Right lobe of liver (tissue), 6 donors: ENCODE measurements around the gene XAF1. TPM values are rescaled to one million over a fixed set of nuclear protein-coding genes. Genes with fewer than 3 reads are reported as not detected.

ENCODE experiments used
- ATAC-seq, 4 donors: fragments of 200-7000 bp; cut with Tn5 transposase; one replicate each; pipeline ENCODE4 v1.9.1; 2020; ENCODE audit warnings: mild to moderate bottlenecking in 4 of 4, moderate library complexity in 4 of 4
- DNase-seq, 3 donors: peaks; one replicate each; pipeline ENCODE4 v3.0.0-alpha.2; 2020
- H3K27ac ChIP-seq, 3 donors: fragments of 200-600 bp; one replicate each; pipeline ENCODE4 v1.8.0; 2022
- H3K27me3 ChIP-seq, 2 donors: fragments of 200-600 bp; one replicate each; pipeline ENCODE4 v1.8.0; 2022
- H3K36me3 ChIP-seq, 4 donors: fragments of 200-600 bp; sonication (generic) in 1 of 4; one replicate each; pipeline versions ENCODE4 v1.5.1 to v1.8.0; 2017 to 2022; ENCODE audit warnings: control low read depth in 1 of 4
- H3K4me1 ChIP-seq, 4 donors: fragments of 200-600 bp; sonication (generic) in 1 of 4; one replicate each; pipeline versions ENCODE4 v1.5.1 to v1.8.0; 2017 to 2022; ENCODE audit warnings: control low read depth in 1 of 4
- H3K4me3 ChIP-seq, 3 donors: fragments of 200-600 bp; one replicate each; pipeline ENCODE4 v1.8.0; 2022
- H3K9me3 ChIP-seq, 4 donors: fragments of 200-600 bp; sonication (generic) in 1 of 4; one replicate each; pipeline versions ENCODE4 v1.5.1 to v1.8.0; 2017 to 2022; ENCODE audit warnings: control low read depth in 1 of 4
- POLR2A ChIP-seq: fragments of 450-650 bp; IDR thresholded peaks from one replicate; pipeline ENCODE4 v1.6.1; 2017; ENCODE audit warnings: antibody characterized with exemption, mild to moderate bottlenecking
- WGBS: methylation state at CpG from one replicate; pipeline ENCODE4 v1.1.6; 2018; ENCODE audit warnings: low coverage, low lambda C conversion rate; ENCODE audit not compliant: insufficient coverage; ENCODE audit errors: missing lambda C conversion rate; 5-methylcytosine and 5-hydroxymethylcytosine counted together
- intact Hi-C, 2 donors: fragments of 100-400 bp; cut with DNase I; formaldehyde crosslinking; loops; one replicate each; pipeline versions ENCODE4 v1.11.2 to v1.14.1; 2022
- total RNA-seq, 6 experiments: library from RNA; depleted of rRNA in 2 of 6; stranded (reverse); fragments of >200 nt in 2 of 6; fragmentation: NEBNext Ultra II Directional in 3 of 6; extraction: Animal tissue kit (Norgen Biotek cat#: 25700) in 3 of 6; gene quantifications; one replicate each; pipeline versions ENCODE4 v1.1.0 to v1.2.4, GENCODE V29; 2016 to 2023
- TF ChIP-seq, protein P1 (sequence below), 4 donors: fragments of 200-600 bp in 3 of 4; fragments of 450-650 bp in 1 of 4; IDR thresholded peaks; one replicate each; pipeline versions ENCODE4 v1.5.1 to v1.8.0; 2016 to 2022; ENCODE audit warnings: antibody characterized with exemption in 4 of 4, mild to moderate bottlenecking in 2 of 4
- donor health status: DM: no; HTN: yes; CAD: no.
- donor health status: DM: no; HTN: no; CAD: no.
- donor health status: DM: no; HTN: no; CAD: no.
- donor health status: DM: no; HTN: yes; CAD: no.
- donor health status: DM: no; HTN: yes; CAD: no.

Gene XAF1
- total RNA-seq, 6 experiments from 2014 or later, result 15.9 to 76.8 (median 42.7) TPM

DNA sequence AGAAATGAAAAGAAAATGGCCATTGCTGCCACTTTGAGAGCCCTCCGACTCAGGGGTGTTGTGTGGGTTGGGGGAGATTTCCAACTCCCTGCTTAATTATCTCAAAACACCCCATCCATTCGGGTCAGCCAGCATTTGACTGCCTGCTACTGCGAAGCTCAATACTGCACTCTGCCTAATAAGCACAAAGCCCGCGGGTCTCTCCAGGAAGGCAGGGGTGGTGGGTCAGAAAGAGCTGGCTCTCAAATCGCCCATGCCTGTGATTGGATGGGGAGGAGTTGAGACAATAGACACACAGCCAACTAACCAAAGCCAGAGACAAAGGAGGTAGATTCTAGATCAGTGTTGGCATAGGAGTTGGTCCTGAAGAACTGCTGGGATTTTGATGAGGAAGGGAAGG is 2.3 kb upstream of the XAF1 start:
- Histone ChIP-seq H3K36me3 (peaks cover 0 to under 1% (median 0%) of the 10 kb centered on the region in 4 donors), H3K4me3 (no peak overlapping the region), H3K4me1 (peaks cover 0 to 51% (median 17%) of the 10 kb centered on the region in 4 donors), H3K27me3 (no peaks in the 10 kb centered on the region), H3K27ac (peak overlapping the region; percentile 83 to 89 (median 88)), H3K9me3 (no peaks in the 10 kb centered on the region)
- no peak for DNase-seq
- WGBS, result 93% methylated on average over 6 of the region's 6 CpGs
- ATAC-seq, result no peak
- intact Hi-C loops, result no loop called here
- TF ChIP-seq, protein P1, sequence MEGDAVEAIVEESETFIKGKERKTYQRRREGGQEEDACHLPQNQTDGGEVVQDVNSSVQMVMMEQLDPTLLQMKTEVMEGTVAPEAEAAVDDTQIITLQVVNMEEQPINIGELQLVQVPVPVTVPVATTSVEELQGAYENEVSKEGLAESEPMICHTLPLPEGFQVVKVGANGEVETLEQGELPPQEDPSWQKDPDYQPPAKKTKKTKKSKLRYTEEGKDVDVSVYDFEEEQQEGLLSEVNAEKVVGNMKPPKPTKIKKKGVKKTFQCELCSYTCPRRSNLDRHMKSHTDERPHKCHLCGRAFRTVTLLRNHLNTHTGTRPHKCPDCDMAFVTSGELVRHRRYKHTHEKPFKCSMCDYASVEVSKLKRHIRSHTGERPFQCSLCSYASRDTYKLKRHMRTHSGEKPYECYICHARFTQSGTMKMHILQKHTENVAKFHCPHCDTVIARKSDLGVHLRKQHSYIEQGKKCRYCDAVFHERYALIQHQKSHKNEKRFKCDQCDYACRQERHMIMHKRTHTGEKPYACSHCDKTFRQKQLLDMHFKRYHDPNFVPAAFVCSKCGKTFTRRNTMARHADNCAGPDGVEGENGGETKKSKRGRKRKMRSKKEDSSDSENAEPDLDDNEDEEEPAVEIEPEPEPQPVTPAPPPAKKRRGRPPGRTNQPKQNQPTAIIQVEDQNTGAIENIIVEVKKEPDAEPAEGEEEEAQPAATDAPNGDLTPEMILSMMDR (IDR thresholded peaks at IDR 0.05), result no peak
- no peak for TF ChIP-seq POLR2A

DNA sequence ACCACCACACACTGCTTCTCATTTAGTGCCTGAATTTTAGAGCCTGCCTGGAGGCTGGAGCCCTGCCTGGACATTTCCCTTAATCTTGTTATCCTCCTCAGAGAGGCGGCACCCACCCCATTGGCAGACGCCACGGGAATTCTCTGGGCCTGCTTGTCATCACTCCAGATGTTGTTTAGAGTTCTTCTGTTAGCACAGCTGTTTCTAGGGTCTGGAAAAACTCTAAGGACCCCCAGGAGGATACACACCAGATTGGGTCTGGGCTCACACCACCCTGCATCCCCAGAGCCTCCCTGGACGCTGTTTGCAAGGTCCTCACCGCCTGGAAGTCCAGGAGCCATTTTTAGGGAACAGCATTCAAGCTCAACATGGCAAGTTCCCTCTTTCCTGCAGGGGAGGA is 565 bp upstream of the XAF1 start:
- intact Hi-C loops, result no loop called here

DNA sequence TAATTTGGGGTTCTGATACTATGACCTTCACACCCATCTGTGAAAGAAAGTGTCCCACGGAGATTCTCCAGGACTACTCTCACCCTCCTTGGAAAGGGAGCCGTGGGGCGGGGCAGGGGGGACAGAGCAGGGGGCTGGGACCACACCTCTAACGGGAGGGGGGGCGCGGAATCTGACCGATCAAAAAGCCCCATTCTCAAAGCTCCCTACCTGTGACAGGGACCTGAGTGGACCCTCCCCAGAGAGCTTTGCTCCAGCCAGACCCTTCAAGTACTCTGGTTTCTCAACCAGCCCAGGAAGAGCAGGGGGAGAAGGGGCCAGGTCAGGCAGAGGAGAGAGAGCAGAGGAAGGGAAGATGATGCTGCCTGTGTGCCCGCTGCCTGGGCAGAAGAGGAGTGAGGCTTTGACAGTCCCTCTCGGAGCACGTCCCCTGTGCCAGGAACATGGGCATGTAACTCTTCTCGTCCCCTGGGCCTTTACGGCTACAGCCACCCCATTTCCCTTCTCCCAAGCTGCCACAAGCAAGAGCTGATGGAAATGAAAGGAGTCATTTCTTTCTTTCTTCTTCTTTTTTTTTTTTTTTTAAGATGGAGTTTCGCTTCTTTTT is 682 bp downstream of the XAF1 start:
- Histone ChIP-seq H3K4me1 (peaks cover 0 to 45% (median 17%) of the 10 kb centered on the region in 4 donors), H3K27me3 (no peaks in the 10 kb centered on the region), H3K9me3 (no peaks in the 10 kb centered on the region), H3K36me3 (peaks cover 0 to 24% (median 14%) of the 10 kb centered on the region in 4 donors), H3K4me3 (peak overlapping the region; percentile 59 to 70 (median 64)), H3K27ac (peak overlapping the region; percentile 91 to 97 (median 92))
- 8% methylated on average over 12 of the region's 13 CpGs for WGBS
- TF ChIP-seq, protein P1 (IDR thresholded peaks at IDR 0.05), result no peak
- no peak for TF ChIP-seq POLR2A
- intact Hi-C loops, result no loop called here
- DNase-seq (no peak), ATAC-seq (peak in 2 of 4 donors; percentile 6 to 7)

More for the DNA sequence above, 565 bp upstream of the XAF1 start:
- DNase-seq (no peak), ATAC-seq (no peak)
- H3K36me3 ChIP-seq, result peaks cover 0 to 12% (median 6%) of the 10 kb centered on the region in 4 donors
- H3K27me3 ChIP-seq, result no peaks in the 10 kb centered on the region
- TF ChIP-seq, protein P1 (IDR thresholded peaks at IDR 0.05), result no peak
- peak overlapping the region; percentile 59 to 70 (median 64) for H3K4me3 ChIP-seq
- WGBS, result 60% methylated on average over 3 of the region's 5 CpGs
- H3K4me1 ChIP-seq, result peaks cover 0 to 51% (median 17%) of the 10 kb centered on the region in 4 donors
- peak overlapping the region; percentile 91 to 97 (median 92) for H3K27ac ChIP-seq
- no peaks in the 10 kb centered on the region for H3K9me3 ChIP-seq

DNA sequence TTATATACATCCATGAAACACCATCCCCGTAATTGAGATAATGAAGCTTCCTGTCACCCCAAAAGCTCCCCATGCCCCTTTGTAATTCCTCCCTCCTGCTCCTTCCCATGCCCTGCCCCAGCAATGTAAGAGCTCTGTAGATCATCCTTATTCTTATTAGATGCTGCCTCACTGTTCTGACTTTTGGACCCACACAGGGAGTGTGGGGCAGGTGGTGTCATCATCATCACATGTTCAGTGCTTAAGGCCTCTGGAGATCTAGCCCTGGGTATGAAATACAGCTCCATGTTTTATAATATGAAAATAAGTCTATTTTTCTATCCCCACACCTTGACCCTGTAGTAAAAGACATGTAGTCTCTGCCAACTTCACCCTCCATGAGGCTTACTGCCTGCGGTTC is 1.9 kb downstream of the XAF1 start:
- Histone ChIP-seq H3K27me3 (no peaks in the 10 kb centered on the region), H3K9me3 (no peaks in the 10 kb centered on the region), H3K4me1 (peaks cover 0 to 32% (median 12%) of the 10 kb centered on the region in 4 donors), H3K4me3 (no peak overlapping the region), H3K27ac (no peak overlapping the region), H3K36me3 (peaks cover 0 to 33% (median 20%) of the 10 kb centered on the region in 4 donors)
- WGBS, result 78% methylated on average over 2 of the region's 2 CpGs
- no peak for TF ChIP-seq POLR2A
- TF ChIP-seq, protein P1 (IDR thresholded peaks at IDR 0.05), result no peak
- ATAC-seq (peak in 1 of 4 donors; percentile 21), DNase-seq (no peak)
- intact Hi-C loops, result no loop called here
